DMS 273 (cell line): ENCODE measurements around the gene MT1B.
"Not testable (repeated sequence)": the region's sequence is repeated elsewhere in the genome, so short reads cannot be mapped to it uniquely, and the experiment has no call there.

Experiments
- DNase-seq: peaks from one replicate; lab custom pipeline; 2025; ENCODE audit not compliant: unreplicated experiment; lab: John Stamatoyannopoulos, UW

MT1B gene

GRCh38 chr16:56618138-56618537 is 33.5 kb upstream of the MT1B start:
- no peak for DNase-seq

GRCh38 chr16:56620339-56620897 is 31.3 kb upstream of the MT1B start:
- DNase-seq: no peak

DNA sequence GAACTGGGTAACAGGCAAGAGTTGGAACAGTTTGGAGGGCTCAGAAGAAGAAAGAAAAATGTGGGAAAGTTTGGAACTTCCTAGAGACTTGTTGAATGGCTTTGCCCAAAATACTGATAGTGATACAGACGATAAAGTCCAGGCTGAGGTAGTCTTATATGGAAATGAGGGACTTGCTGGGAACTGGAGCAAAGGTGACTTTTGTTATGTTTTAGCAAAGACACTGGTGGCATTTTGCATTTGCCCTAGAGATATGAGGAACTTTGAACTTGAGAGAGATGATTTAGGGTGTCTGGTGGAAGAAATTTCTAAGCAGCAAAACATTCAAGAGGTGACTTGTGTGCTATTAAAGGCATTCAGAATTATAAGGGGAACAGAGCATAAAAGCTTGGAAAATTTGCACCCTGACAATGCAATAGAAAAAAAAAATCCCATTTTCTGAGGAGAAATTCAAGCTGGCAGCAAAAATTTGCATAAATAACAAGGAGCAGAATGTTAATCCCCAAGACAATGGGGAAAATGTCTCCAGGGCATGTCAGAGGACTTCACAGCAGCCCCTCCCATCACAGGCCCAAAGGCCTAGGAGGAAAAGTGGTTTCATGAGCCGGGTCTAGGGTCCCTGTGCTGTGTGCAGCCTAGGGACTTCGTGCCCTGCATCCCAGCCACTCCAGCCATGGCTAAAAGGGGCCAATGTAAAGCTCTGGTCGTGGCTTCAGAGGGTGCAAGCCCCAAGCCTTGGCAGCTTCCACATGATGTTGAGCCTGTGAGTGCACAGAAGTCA is 29.8 kb upstream of the MT1B start:
- not testable (repeated sequence) for DNase-seq

DNA sequence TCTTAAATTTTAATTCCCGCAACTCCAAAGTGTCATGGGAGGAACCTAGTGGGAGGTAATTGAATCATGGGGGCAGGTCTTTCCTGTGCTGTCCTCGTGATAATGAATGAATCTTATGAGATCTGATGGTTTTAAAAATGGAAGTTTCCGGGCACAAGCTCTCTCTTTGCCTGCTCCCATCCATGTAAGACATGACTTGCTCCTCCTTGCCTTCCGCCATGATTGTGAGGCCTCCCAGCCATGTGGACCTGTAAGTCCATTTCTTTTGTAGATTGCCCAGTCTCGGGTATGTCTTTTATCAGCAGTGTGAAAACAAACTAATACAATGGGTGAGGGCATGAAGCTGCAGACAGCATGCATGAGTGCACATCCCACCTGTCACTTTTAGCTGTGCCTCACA is 28.5 kb upstream of the MT1B start:
- not testable (repeated sequence) for DNase-seq

DNA sequence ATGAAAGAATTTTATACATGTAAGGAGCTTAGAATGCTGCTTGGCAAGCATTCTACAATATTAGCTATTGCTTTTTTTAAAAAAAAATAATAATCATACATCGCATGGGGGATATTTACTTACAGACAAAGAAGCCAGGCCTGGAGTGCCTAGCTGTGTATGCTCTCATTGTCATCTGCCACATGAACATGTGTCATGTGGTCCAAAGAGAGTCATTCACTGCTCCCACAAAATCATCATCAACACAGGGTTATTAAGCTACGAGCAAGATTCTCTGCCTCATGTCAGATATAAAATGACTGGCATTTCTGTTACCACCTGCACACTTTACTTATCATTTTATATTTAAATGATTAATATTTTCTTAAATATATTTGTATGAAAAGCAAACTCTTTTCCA is 28.0 kb upstream of the MT1B start:
- DNase-seq: no peak

DNA sequence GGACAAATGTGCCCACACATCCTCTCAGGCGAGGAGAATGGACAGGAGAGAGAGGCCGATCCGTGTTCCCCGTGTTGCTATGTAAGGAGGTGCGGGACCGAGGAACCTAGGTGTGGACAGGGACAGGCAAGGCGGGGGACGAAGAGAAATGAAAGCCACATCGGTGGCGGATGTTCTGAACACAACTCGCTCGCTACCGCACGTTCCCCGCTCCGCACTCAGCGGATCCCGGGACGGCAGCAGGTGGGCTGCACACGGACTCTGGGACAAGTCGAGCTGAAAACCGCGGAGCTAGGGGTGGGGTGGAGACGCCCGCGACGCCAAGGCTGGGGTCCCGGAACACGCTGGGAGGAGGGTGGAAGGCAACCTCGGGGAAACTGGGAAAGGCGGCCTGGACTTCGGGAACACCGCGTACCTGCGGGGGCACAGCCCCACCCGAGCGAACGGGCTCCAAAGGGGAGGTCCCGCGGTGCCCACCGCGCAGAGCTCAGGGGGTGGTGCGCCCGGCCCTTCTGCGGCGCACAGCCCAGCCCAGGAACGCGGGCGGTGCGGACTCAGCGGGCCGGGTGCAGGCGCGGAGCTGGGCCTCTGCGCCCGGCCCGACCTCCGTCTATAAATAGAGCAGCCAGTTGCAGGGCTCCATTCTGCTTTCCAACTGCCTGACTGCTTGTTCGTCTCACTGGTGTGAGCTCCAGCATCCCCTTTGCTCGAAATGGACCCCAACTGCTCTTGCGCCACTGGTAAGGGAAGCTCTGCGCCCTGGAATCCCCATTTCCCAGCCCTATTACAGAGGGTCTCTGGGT is 26.3 kb upstream of the MT1B start, which contains the start of gene MT1E:
Gene MT1E (plus strand): TSS at position 642 of the 803 bp plus-strand sequence. CDS start 71 bp downstream, at position 713.
- DNase-seq: no peak

DNA sequence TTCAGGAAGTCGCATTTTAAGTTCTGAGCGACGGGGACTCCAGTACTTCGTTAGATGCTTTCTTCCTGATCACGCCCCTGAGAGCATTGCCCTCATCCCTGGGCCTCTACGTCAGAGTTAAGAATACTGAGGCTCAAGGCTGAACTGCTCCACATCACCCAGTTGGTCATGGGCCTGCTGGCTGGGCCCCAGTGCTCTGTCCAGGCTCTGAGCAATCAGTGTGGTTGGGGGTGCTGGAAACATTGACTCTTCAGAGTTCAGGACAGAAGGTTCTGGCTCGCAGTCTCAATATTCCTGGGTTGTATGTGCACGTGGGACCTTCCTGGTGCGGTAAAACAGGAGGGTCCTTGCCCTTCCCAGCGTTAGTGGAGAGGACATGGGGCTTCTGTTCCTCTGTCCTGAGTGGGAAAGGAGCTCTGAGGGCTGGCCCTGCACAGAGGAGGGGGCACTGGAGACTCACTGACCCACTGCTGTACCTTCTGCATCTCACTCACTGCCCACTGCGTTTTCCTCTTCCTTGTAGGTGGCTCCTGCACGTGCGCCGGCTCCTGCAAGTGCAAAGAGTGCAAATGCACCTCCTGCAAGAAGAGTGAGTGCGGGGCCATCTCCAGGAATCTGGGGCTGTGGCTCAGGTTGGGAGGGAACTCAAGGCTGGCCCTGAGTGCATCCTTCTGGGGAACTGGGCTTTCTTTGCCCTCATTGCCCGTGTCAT is 25.6 kb upstream of the MT1B start:
- DNase-seq: no peak

DNA sequence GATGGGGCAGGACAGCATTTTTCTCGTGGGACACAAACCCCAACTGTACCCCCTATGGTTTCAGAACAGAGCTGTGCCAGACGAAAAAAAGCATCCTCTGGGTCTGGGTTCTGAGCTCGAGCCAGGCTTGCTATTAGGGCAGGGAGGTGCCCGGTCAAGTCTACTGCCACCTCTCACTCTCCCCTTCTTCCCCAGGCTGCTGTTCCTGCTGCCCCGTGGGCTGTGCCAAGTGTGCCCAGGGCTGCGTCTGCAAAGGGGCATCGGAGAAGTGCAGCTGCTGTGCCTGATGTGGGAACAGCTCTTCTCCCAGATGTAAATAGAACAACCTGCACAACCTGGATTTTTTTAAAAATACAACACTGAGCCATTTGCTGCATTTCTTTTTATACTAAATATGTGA is 25.0 kb upstream of the MT1B start:
- no peak for DNase-seq

- DNase-seq: peak; percentile 22
These were observed 23.0 kb upstream of the MT1B start for GRCh38 chr16:56628486-56629350.

- no peak for DNase-seq
These were observed 22.2 kb upstream of the MT1B start for GRCh38 chr16:56629531-56629930.

DNA sequence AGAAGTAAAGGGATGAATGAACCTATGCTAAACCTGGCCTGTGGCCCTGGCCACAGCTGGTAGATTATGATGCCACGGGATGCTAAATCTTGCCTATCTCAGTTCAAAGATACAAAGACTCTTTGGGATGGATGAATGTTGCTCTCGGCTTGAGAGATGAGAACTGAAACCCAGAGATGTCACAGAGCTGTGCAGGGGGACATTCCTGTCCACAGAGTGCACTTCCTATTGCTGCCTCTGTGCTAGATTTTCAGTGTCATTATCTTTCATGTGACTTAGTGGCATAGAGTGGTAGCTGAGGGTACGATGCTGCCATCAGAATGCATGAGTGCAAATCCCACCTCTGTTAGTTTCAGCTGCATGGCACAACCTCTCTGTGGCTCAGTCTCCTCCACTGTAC is 21.6 kb upstream of the MT1B start:
- DNase-seq: no peak

GRCh38 chr16:56631197-56631596 is 20.5 kb upstream of the MT1B start:
- DNase-seq: no peak

GRCh38 chr16:56631832-56632155 is 19.9 kb upstream of the MT1B start:
- DNase-seq: no peak

DNA sequence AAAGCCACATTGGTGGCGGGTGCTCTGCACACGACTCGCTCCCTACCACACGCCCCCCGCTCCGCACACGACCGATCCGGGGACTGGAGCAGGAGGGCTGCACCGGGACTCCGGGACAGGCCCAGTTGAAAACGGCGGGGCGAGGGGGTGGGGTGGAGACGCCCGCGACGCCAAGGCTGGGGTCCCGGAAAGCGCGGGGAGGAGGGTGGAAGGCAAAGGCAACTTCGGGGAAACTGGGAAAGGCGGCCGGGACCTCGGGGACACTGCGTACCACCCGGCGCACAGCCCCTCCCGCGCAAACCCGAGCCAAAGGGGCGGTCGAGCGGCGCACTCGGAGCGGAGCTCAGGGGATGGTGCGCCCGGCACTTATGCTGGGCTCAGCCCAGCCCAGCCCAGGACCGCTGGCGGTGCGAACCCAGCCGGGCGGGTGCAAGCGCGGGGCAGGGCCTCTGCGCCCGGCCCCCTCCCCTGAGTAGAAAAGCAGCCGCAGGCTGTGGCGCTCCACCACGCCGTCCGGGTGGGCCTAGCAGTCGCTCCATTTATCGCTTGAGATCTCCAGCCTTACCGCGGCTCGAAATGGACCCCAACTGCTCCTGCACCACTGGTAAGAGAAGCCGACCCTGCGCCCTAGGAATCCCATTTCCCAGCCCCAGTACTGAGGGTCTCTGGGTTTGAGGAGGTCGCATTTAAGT is 19.4 kb upstream of the MT1B start, which contains the start of gene MT1M:
Gene MT1M (plus strand): TSS at position 504 of the 692 bp plus-strand sequence. CDS start 73 bp downstream, at position 577.
- peak; percentile 55 for DNase-seq

DNA sequence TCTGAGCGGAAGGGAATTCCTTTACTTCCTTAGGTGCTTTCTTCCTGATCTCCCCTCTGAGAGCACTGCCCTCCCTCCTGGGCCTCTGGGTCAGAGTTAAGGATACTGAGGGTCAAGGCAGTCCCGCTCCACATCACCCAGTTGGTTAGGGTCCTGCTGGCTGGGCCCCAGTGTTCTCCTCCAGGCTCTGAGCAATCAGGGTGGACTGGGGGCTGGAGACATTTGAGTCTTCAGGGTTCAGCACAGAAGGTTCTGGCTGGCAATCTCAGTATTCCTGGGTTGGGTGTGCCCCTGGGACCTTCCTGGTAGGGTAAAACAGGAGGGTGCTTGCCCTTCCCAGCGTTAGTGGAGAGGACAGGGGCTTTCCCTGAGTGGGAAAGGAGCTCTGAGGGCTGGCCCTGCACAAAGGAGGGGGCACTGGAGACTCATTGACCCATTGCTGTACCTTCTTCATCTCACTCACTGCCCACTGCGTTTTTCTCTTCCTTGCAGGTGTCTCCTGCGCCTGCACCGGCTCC is 18.8 kb upstream of the MT1B start:
- no peak for DNase-seq

DNA sequence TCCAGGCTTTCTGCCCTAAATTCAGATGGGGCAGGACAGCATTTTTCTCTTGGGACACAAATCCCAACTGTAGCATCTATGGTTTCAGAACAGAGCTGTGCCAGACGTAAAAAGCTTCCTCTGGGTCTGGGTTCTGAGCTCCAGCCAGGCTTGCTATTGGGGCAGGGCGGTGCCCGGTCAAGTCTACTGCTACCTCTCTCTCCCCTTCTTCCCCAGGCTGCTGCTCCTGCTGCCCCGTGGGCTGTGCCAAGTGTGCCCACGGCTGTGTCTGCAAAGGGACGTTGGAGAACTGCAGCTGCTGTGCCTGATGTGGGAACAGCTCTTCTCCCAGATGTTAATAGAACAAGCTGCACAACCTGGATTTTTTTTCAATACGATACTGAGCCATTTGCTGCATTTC is 18.2 kb upstream of the MT1B start:
- no peak for DNase-seq

DNA sequence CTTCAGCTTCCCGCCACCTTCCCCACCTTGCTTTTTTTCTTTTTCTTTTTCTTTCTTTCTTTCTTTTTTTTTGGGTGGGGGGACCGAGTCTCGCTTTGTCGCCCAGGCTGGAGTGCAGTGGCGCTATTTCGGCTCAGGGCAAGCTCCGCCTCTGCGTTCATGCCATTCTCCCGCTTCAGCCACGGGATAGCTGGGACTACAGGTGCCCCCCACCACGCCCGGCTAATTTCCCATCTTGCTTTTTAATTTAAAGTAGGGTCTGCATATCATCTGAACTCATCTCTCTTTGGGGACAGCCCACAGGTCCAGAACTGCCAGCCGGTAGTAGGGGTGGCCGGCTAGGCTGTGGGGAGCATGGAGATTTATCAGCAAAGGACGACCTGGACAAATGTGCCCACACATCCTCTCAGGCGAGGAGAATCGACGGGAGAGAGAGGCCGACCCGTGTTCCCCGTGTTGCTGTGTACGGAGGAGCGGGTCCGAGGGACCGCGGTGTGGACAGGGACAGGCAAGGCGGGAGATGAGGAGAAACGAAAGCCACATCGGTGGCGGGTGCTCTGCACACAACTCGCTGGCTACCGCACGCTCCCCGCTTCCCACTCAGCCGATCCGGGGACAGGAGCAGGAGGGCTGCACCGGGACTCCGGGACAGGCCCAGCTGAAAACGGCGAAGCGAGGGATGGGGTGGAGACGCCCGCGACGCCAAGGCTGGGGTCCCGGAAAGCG is 16.8 kb upstream of the MT1B start:
- no peak for DNase-seq

- DNase-seq: no peak
These were observed 16.2 kb upstream of the MT1B start for GRCh38 chr16:56635441-56635967.
